NCI-H510A treated with DMSO at 0.1 percent for 48 hours (cell line): ENCODE results near the gene ANKS4B.

Source experiments
- DNase-seq: peaks from one replicate; lab custom pipeline; 2025; lab: John Stamatoyannopoulos, UW

ANKS4B gene

DNA sequence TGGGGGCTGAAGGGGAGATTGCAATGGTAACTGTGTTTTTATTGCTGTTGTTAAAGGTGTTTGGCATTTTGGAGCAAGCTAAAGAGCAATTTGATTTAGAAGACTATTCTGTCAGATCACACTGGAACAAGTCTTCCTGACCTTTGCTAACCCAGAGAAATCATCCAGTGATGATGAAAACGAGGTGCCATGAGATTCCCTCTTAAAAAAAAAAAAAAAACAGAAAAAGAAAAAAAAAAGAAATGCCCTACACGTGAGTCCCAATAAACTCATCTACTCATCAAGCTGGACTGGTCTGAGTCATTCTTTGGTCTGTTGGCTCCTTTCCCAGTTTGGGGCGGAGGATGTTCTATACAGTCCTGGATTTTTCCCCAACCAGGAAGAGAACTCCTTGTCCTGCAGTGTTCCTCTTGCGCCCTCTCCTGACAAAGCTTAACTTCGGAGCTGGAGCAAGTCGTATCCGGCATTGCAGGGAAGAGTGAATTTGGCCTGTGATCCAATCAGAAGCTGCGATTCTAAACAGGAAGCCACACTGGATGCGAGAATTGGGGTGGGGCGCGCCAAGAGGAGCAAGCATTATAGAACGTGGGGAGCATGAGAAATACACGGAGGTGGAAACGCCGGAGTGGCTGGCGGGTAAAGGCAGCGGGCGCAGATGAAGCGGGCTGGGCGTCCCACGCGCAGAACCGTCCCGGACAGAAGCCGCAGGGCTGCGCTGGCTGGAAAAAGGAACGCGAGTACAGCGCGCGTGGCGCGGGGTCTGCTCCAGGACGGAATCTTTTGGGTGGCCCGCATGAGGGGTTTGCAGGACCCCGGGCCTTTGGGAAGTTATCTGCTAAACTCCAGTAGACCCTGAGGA lies 67.0 kb downstream of the ANKS4B start:
- peak; percentile 99 for DNase-seq

DNA sequence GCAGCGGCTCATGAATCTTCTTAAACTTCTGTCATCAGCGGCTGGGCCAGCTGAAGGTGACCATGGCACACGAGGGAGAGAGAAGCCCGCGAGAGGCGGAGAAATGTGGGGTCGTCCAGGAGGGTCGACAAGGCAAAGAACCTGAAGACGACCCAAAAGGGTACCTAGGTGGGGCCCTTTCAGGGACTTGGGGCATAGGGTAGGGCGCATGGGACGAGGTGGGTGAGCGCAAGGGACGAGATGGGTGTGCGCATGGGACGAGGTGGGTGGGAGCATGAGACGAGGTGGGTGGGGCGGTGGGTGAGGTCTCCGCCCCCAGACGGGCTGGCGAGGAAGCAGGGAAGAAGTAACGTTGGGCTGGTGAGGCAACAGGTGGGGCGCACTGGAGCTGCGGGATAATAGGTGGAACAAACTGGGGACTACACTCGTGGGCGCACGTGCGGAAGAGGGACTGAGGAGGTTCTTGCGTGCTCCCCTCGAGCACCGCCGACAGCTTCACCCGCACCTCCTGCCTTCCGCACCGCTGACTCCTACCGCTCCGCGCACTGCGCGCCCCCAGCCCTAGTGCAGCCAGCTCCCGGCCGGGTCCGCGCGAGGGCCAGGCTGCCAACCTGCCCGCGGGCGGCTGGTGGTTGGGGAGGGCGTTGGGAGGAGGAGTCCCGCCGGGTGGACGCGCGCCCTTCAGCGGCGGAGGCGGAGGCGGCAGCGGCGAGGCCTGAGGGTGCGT lies 67.8 kb downstream of the ANKS4B start:
- peak; percentile 96 for DNase-seq

DNA sequence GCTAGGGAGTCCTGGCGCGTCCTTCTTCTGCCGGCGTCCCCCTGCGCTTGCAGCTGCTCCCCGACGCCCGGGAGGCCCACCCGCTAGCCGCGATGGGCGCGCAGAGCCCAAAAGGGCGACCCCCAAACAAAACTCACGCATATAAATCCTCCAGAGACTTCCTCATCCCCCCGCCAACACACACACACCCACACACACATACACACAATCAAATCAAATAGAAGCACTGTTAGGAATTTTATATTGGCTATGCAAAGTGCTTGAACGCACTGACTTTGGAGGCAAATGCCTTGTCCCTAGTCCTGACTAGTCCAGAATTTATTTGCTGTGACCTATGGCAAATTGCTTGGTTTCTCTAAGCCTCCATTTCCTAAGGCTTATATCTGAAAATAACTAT lies 68.4 kb downstream of the ANKS4B start:
- peak; percentile 76 for DNase-seq

DNA sequence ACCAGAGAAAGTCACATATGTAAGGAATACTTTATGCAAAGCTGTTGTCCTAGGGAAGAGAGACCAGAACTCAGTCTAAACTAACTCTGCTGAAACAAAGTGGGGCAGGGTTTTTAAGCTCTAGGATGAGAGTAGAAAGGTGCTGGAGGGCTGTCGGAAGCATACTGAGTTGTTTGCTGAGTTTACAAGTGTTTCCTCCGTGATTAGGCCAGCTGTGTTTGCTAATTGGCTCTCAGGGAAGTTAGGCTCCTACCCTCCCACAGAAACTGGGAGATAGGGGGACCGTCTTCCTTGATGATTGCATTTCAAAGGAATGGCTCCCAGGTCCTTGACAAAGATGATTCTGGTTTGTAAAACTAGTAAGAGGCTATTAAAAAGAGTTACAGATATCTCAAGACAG lies 69.0 kb downstream of the ANKS4B start:
- peak; percentile 90 for DNase-seq

DNA sequence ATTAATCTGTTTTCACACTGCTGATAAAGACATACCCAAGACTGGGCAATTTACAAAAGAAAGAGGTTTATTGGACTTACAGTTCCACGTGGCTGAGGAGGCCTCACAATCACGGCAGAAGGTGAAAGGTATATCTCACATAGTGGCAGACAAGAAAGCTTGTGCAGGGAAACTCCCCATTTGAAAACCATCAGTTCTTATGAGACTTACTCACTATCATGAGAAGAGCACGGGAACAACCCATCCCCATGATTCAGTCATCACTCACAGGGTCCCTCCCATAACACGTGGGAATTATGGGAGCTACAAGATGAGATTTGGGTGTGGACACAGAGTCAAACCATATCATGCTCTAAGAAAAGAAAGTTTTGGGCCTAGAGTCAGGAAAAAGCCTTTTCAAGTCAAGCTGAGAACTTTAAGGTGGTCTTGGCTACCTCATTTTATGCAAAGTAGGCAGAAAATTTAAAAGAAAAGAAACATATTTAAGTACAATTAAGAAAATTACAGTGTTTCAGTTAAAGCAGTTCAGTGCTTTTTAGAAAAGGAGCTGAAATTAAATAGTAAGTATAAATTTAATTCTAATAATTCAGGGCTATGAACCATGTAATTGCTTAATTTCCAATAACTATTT lies 69.5 kb downstream of the ANKS4B start:
- no peak for DNase-seq
